ENCODE results near the gene KCNS1.

The KCNS1 gene

GRCh38 chr20:45087097-45087790 is 13.7 kb downstream of the KCNS1 start:
- TF ChIP-seq, protein P1, sequence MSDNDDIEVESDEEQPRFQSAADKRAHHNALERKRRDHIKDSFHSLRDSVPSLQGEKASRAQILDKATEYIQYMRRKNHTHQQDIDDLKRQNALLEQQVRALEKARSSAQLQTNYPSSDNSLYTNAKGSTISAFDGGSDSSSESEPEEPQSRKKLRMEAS (IDR thresholded peaks at IDR 0.05) = no peak
- TF ChIP-seq TEAD4 (IDR thresholded peaks at IDR 0.05) = no peak
- TF ChIP-seq CREB1 (IDR thresholded peaks at IDR 0.05; ENCODE audit: low read depth) = no peak
- TF ChIP-seq RAD21 (IDR thresholded peaks at IDR 0.05; ENCODE audit: low read depth) = no peak
- TF ChIP-seq ZBTB7A (IDR thresholded peaks at IDR 0.05; ENCODE audit: low read depth) = no peak
- TF ChIP-seq YY1 (IDR thresholded peaks at IDR 0.05; ENCODE audit: low read depth) = no peak
- TF ChIP-seq USF1 (IDR thresholded peaks at IDR 0.05) = no peak
- TF ChIP-seq EGR1 (IDR thresholded peaks at IDR 0.05) = no peak

DNA sequence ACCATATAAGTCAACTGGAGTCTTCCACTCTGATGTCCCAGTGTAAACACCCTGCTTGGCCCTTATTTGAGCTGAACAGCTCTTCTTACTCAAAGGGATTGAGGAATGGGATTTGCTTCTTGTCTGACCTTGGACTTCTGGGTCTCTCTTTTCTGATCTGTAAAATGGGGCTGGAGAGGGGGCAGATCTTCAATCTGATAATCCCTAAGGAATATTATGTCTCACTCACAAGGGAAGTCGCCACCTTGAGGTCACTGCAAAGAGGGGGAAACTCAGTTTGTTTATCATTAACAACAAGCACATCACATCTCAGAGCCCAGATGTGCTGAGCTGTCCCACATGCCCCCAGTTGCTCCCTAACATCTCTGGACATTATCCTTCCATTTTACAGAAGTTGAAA is 15.1 kb downstream of the KCNS1 start:
- no peak for TF ChIP-seq REST (IDR thresholded peaks at IDR 0.05; ENCODE audit: low read depth)
- TF ChIP-seq EGR1 (IDR thresholded peaks at IDR 0.05) = no peak
- no peak for TF ChIP-seq EP300 (IDR thresholded peaks at IDR 0.05; ENCODE audit: borderline replicate concordance)
- TF ChIP-seq, protein P1 (IDR thresholded peaks at IDR 0.05) = no peak
- TF ChIP-seq USF1 (IDR thresholded peaks at IDR 0.05) = no peak
- no peak for TF ChIP-seq ZBTB7A (IDR thresholded peaks at IDR 0.05; ENCODE audit: low read depth)
- TF ChIP-seq TEAD4 (IDR thresholded peaks at IDR 0.05) = no peak
- no peak for TF ChIP-seq CEBPB (IDR thresholded peaks at IDR 0.05)
- no peak for TF ChIP-seq RAD21 (IDR thresholded peaks at IDR 0.05; ENCODE audit: low read depth)
- no peak for TF ChIP-seq NFIC (IDR thresholded peaks at IDR 0.05)
- TF ChIP-seq CREB1 (IDR thresholded peaks at IDR 0.05; ENCODE audit: low read depth) = no peak
- TF ChIP-seq TAF1 (IDR thresholded peaks at IDR 0.05; ENCODE audit: low read depth) = no peak
- no peak for TF ChIP-seq YY1 (IDR thresholded peaks at IDR 0.05; ENCODE audit: low read depth)
- TF ChIP-seq TCF12 (IDR thresholded peaks at IDR 0.05; ENCODE audit: low read depth) = no peak
- TF ChIP-seq FOXM1 (IDR thresholded peaks at IDR 0.05; ENCODE audit: borderline replicate concordance, low read depth) = no peak

- TF ChIP-seq EP300 (IDR thresholded peaks at IDR 0.05; ENCODE audit: borderline replicate concordance) = no peak
- TF ChIP-seq RAD21 (IDR thresholded peaks at IDR 0.05; ENCODE audit: low read depth) = no peak
- TF ChIP-seq CREB1 (IDR thresholded peaks at IDR 0.05; ENCODE audit: low read depth) = no peak
- TF ChIP-seq, protein P1 (IDR thresholded peaks at IDR 0.05) = no peak
- TF ChIP-seq TAF1 (IDR thresholded peaks at IDR 0.05; ENCODE audit: low read depth) = no peak
- TF ChIP-seq YY1 (IDR thresholded peaks at IDR 0.05; ENCODE audit: low read depth) = no peak
- TF ChIP-seq ZBTB7A (IDR thresholded peaks at IDR 0.05; ENCODE audit: low read depth) = no peak
- TF ChIP-seq TCF12 (IDR thresholded peaks at IDR 0.05; ENCODE audit: low read depth) = no peak
- TF ChIP-seq TEAD4 (IDR thresholded peaks at IDR 0.05) = no peak
- no peak for TF ChIP-seq FOXM1 (IDR thresholded peaks at IDR 0.05; ENCODE audit: borderline replicate concordance, low read depth)
- TF ChIP-seq REST (IDR thresholded peaks at IDR 0.05; ENCODE audit: low read depth) = no peak
- TF ChIP-seq CEBPB (IDR thresholded peaks at IDR 0.05) = no peak
- no peak for TF ChIP-seq NFIC (IDR thresholded peaks at IDR 0.05)
- no peak for TF ChIP-seq USF1 (IDR thresholded peaks at IDR 0.05)
Observed at GRCh38 chr20:45085289-45085688, 15.6 kb downstream of the KCNS1 start.

DNA sequence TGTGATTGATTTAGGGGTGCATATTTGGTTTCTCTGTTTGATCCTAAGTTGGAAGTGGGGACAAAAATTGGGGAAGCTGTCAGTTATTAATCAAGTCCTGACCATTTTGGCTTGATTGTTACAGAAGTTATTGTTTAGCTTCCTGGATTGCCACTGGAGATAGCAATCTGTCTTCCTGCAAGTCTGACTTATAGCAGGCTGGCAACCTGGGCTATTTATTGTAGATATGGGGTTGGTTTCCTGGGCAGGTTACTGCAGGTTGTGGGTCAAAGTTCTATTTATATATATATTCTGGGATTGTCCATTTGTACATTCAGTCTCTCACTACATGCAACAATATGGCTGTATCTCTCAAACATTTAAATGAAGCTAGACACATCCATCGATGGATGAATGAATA is 17.8 kb downstream of the KCNS1 start:
- no peak for TF ChIP-seq ZBTB7A (IDR thresholded peaks at IDR 0.05; ENCODE audit: low read depth)
- no peak for TF ChIP-seq NFIC (IDR thresholded peaks at IDR 0.05)
- TF ChIP-seq USF1 (IDR thresholded peaks at IDR 0.05) = no peak
- no peak for TF ChIP-seq TEAD4 (IDR thresholded peaks at IDR 0.05)
- no peak for TF ChIP-seq YY1 (IDR thresholded peaks at IDR 0.05; ENCODE audit: low read depth)

DNA sequence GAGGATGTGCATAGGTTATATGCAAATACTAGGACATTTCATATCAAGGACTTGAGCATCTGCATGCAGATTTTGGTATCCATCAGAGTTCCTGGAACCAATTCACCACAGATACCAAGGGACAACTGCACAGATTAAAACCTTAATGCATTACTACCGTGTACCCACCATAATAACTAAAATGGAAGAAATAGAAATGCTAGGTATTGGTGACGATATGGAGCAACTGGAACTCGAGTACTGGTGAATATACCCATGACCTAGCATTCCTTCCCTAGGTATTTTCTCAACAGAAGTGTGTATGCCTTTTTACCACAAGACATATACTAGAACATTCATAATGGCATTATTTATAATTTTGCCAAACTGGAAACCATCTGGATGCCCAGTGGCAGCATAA is 18.5 kb downstream of the KCNS1 start:
- no peak for TF ChIP-seq EP300 (IDR thresholded peaks at IDR 0.05; ENCODE audit: borderline replicate concordance)
- TF ChIP-seq RAD21 (IDR thresholded peaks at IDR 0.05; ENCODE audit: low read depth) = no peak
- TF ChIP-seq TAF1 (IDR thresholded peaks at IDR 0.05; ENCODE audit: low read depth) = no peak
- no peak for TF ChIP-seq USF1 (IDR thresholded peaks at IDR 0.05)
- no peak for TF ChIP-seq ZBTB7A (IDR thresholded peaks at IDR 0.05; ENCODE audit: low read depth)
- no peak for TF ChIP-seq YY1 (IDR thresholded peaks at IDR 0.05; ENCODE audit: low read depth)
- TF ChIP-seq FOXM1 (IDR thresholded peaks at IDR 0.05; ENCODE audit: borderline replicate concordance, low read depth) = no peak
- TF ChIP-seq TEAD4 (IDR thresholded peaks at IDR 0.05) = no peak
- TF ChIP-seq NFIC (IDR thresholded peaks at IDR 0.05) = no peak
- no peak for TF ChIP-seq CEBPB (IDR thresholded peaks at IDR 0.05)
- TF ChIP-seq, protein P1 (IDR thresholded peaks at IDR 0.05) = no peak
- TF ChIP-seq REST (IDR thresholded peaks at IDR 0.05; ENCODE audit: low read depth) = no peak
- no peak for TF ChIP-seq CREB1 (IDR thresholded peaks at IDR 0.05; ENCODE audit: low read depth)
